MM.1S (cell line): ENCODE measurements around the gene TBPL2.

Experiments used
- EZH2 ChIP-seq: fragments of 300-600 bp; sonication (generic); optimal IDR thresholded peaks from 2 replicates; pipeline ENCODE3; 2017; ENCODE audit warnings: low read depth, mild to moderate bottlenecking, antibody characterized with exemption, low read length, mixed read lengths
- TF ChIP-seq, protein P1 (sequence below): fragments of 300-600 bp; sonication (generic); IDR thresholded peaks from 2 replicates; pipeline ENCODE4 v1.5.1; 2016; ENCODE audit warnings: antibody characterized with exemption, low read length, mixed read lengths

DNA sequence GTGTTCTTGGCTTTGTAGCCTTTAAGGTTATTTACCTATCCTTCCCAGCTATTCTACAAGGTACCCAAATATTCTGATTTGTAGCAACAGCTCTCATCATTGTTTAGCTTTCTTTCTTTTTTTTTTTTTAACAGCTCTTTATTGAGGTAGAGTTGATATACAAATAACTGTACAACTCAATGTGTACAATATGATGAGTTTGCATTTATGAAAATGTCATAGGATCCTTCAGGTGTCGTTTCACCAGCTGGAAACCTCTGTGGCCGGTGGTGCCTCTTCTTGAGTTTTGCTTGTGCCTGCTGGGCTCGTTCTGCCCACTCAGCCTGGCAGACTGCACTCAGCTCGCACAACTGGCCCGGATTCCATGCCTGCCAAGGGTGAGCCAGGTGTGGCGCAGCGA, 26.9 kb upstream of the TBPL2 start:
- TF ChIP-seq, protein P1, sequence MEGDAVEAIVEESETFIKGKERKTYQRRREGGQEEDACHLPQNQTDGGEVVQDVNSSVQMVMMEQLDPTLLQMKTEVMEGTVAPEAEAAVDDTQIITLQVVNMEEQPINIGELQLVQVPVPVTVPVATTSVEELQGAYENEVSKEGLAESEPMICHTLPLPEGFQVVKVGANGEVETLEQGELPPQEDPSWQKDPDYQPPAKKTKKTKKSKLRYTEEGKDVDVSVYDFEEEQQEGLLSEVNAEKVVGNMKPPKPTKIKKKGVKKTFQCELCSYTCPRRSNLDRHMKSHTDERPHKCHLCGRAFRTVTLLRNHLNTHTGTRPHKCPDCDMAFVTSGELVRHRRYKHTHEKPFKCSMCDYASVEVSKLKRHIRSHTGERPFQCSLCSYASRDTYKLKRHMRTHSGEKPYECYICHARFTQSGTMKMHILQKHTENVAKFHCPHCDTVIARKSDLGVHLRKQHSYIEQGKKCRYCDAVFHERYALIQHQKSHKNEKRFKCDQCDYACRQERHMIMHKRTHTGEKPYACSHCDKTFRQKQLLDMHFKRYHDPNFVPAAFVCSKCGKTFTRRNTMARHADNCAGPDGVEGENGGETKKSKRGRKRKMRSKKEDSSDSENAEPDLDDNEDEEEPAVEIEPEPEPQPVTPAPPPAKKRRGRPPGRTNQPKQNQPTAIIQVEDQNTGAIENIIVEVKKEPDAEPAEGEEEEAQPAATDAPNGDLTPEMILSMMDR: no peak
- TF ChIP-seq EZH2: no peak
